Type B pancreatic cell (in vitro differentiated cells): ENCODE measurements around the gene KNDC1. TPM values are rescaled to one million over a fixed set of nuclear protein-coding genes. Genes with fewer than 3 reads are reported as not detected.

Source experiments
- DNase-seq: peaks from one replicate; pipeline ENCODE4 v3.0.0; 2021; ENCODE audit warnings: mixed read lengths; ENCODE audit not compliant: unreplicated experiment; ENCODE audit errors: extremely low spot score
- H3K27ac Mint-ChIP-seq: 2 replicates; pipeline ENCODE4 v1.8.0; 2021; ENCODE audit warnings: mild to moderate bottlenecking, mixed read lengths
- H3K27me3 Mint-ChIP-seq: 2 replicates; pipeline ENCODE4 v1.8.0; 2021; ENCODE audit warnings: mixed read lengths
- H3K36me3 Mint-ChIP-seq: 2 replicates; pipeline ENCODE4 v1.8.0; 2021; ENCODE audit warnings: mixed read lengths
- H3K4me1 Mint-ChIP-seq: one replicate; pipeline ENCODE4 v1.8.0; 2021; ENCODE audit warnings: mixed read lengths; ENCODE audit not compliant: unreplicated experiment
- H3K4me3 Mint-ChIP-seq: 2 replicates; pipeline ENCODE4 v1.8.0; 2021; ENCODE audit warnings: mild to moderate bottlenecking, mixed read lengths
- H3K9me3 Mint-ChIP-seq: 2 replicates; pipeline ENCODE4 v1.8.0; 2021; ENCODE audit warnings: mixed read lengths
- total RNA-seq: library from RNA; stranded (reverse); gene quantifications from 2 replicates; pipeline ENCODE4 v1.2.1, GENCODE V29; 2021; ENCODE audit warnings: low replicate concordance
- TF ChIP-seq, protein P1 (sequence below): fragments of 200-600 bp; sonication (generic); conservative IDR thresholded peaks from 2 replicates; pipeline ENCODE4 v1.5.0; 2021; ENCODE audit warnings: antibody characterized with exemption, mild to moderate bottlenecking

The KNDC1 gene
- total RNA-seq, 1 donor from 2014 or later, result 6.4 TPM

DNA sequence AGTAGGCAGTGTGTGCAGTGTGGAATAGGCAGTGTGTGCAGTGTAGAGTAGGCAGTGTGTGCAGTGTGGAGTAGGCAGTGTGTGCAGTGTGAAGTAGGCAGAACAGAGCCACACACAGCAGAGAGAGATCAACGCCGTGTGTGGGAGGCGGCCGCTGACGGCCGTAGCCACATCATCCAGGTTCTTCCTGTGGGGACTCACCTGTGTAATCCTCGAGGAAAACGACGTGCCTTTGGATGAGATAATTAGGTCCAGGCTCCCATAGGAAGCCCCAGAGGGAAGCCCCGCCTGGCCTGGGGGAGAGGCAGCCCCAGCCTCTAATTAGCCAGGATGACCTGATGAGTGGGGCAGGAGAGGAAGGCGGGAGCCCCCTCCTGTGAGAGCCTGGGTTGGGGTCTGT, 25.4 kb downstream of the KNDC1 start:
- Mint-ChIP-seq H3K4me1 (no peaks in the 10 kb centered on the region), H3K27ac (no peak overlapping the region), H3K4me3 (no peak overlapping the region), H3K9me3 (no peaks in the 10 kb centered on the region), H3K27me3 (no peaks in the 10 kb centered on the region), H3K36me3 (no peaks in the 10 kb centered on the region)
- TF ChIP-seq, protein P1, sequence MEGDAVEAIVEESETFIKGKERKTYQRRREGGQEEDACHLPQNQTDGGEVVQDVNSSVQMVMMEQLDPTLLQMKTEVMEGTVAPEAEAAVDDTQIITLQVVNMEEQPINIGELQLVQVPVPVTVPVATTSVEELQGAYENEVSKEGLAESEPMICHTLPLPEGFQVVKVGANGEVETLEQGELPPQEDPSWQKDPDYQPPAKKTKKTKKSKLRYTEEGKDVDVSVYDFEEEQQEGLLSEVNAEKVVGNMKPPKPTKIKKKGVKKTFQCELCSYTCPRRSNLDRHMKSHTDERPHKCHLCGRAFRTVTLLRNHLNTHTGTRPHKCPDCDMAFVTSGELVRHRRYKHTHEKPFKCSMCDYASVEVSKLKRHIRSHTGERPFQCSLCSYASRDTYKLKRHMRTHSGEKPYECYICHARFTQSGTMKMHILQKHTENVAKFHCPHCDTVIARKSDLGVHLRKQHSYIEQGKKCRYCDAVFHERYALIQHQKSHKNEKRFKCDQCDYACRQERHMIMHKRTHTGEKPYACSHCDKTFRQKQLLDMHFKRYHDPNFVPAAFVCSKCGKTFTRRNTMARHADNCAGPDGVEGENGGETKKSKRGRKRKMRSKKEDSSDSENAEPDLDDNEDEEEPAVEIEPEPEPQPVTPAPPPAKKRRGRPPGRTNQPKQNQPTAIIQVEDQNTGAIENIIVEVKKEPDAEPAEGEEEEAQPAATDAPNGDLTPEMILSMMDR, result no peak
- no peak for DNase-seq

DNA sequence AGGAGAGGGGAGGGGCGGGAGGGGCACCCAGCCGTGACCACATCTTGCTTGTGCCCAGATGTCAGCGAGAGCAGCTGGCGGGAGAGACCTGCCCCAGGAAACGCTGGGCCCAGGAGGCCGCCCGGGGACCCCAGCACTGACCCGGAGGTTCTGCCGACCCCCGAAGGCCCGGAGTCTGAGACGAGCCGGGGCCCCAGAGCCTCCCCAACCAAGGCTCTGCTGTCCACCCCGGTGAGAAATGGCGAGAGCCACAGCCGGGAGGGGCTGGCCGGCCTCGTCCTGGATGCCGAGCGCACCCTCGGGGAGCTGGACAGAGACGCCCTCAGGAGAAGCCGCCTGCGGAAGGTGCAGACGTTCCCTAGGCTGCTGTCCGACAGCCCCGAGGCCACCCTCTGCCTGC, 25.9 kb downstream of the KNDC1 start:
- no peaks in the 10 kb centered on the region for H3K9me3 Mint-ChIP-seq
- H3K27ac Mint-ChIP-seq, result no peak overlapping the region
- TF ChIP-seq, protein P1, result no peak
- no peak for DNase-seq
- no peaks in the 10 kb centered on the region for H3K36me3 Mint-ChIP-seq
- no peak overlapping the region for H3K4me3 Mint-ChIP-seq
- H3K27me3 Mint-ChIP-seq, result no peaks in the 10 kb centered on the region
- H3K4me1 Mint-ChIP-seq, result no peaks in the 10 kb centered on the region

DNA sequence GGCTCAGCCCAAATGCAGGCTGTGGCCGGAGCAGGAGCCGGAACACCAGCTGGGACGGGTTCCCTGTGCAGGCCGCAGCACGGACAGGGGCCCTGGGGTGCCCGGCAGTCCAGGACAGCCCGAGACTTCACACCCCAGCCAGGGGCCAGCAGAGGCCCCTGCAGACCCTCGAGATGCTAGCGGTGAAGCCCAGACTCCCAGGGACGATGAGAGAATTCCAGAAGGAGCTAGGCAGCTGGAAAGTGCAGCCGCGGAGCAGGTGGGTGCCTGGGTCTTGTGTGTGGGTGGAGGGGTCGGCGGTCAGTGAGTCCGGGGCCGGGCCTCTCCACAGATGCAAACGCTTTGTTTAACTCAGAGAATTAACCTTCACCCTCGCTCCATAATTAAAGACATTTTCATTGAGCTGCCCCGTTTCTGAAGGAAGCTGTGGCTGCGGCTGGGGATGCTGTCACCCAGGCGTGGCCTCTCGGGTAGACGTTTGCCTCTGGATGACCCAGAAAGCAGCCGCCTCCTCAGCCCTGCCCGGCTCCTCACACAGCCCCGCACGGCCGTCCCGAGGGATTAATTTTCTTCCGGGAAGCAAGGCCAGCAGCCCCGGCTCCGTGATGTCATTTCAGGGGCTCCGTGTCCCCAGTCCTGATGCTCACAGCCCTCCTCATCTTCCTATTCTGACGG, 26.5 kb downstream of the KNDC1 start:
- H3K27ac Mint-ChIP-seq, result no peak overlapping the region
- no peaks in the 10 kb centered on the region for H3K36me3 Mint-ChIP-seq
- TF ChIP-seq, protein P1, result no peak
- DNase-seq, result no peak
- no peak overlapping the region for H3K4me3 Mint-ChIP-seq
- H3K4me1 Mint-ChIP-seq, result no peaks in the 10 kb centered on the region
- no peaks in the 10 kb centered on the region for H3K9me3 Mint-ChIP-seq
- no peaks in the 10 kb centered on the region for H3K27me3 Mint-ChIP-seq

DNA sequence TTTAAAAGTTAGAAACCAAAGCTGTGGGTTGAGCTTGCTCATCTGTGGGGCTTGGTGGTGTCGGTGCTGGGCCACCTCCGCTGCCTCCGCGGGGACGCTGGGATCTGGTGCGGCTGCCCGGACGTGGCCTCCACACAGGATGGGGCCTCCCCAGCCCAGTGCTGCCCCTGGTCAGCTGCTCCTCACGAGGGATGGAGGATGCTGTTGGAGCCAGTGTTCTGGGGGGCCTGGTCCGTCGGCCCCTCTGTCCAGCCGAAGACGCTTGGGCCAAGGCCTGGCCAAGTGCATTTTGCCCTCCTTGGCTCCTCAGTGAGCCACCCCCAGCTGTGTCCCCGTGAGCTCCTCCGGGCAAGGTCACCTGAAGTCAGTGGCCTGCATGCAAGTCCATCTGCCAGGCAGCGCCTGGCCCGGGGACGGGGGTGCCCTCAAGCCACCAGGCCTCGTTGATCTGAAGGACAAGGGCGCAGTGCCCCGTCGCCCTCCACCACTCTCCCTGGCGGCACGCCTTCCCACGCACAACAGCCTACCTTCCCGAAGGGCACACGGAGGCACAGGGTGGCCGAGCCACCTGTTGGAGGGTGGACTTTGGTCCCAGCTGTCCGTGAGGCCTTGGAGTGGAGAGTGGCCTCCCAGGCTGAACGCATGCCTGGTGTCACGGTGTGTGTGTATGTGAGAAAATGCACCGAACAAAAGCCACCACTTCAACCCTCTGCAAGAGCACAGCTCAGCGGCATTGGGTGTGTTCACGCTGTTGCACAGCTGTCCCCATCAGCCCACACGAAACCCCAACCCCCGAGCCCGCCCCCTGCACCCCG, 27.3 kb downstream of the KNDC1 start:
- TF ChIP-seq, protein P1, result no peak
- H3K27ac Mint-ChIP-seq, result no peak overlapping the region
- H3K4me1 Mint-ChIP-seq, result no peaks in the 10 kb centered on the region
- DNase-seq, result no peak
- peaks cover 4% of the 10 kb centered on the region for H3K27me3 Mint-ChIP-seq
- H3K4me3 Mint-ChIP-seq, result no peak overlapping the region
- H3K36me3 Mint-ChIP-seq, result no peaks in the 10 kb centered on the region
- no peaks in the 10 kb centered on the region for H3K9me3 Mint-ChIP-seq

DNA sequence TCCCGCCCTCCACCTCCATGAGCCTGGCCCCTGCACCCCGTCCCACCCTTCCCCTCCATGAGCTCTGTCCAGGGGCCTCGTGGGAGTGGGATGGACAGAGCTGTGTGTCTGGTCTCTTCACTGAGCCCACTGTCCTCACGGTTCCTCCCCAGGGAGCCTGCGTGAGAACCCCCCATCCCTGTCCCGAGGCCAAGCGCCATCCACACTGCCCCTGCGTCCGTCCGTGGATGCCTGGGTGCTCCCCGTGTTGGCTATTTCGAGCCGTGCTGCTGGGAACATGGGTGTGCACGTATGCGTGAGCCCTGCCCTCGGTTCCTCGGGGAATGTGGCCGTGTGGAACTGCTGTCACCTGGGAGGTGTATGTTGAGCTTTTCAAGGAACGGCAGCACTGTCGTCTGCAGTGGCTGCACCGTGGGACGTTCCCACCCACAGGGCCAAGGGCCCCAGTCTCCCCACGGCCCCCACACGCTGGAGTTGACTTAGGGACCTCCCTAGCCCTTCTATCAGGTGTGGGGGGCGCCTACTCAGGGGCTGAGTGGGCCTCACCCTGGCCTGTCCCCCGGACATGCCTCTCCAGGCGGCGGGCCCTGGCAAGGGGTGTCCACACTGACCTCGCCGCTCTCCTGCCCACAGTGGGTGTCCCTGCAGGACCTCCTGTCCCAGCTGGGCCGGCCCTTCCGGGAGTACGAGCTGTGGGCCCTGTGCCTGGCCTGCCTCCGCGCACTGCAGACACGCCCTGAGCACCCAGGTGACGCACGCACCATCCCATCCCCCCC, 28.1 kb downstream of the KNDC1 start:
- no peaks in the 10 kb centered on the region for H3K36me3 Mint-ChIP-seq
- TF ChIP-seq, protein P1, result no peak
- DNase-seq, result no peak
- H3K4me3 Mint-ChIP-seq, result no peak overlapping the region
- no peak overlapping the region for H3K27ac Mint-ChIP-seq
- H3K9me3 Mint-ChIP-seq, result no peaks in the 10 kb centered on the region
- peaks cover 4% of the 10 kb centered on the region for H3K27me3 Mint-ChIP-seq
- no peaks in the 10 kb centered on the region for H3K4me1 Mint-ChIP-seq
